IPS-18c (cell line): Measurements from ENCODE around the gene ZNF234.
"Not testable (repeated sequence)": the region's sequence is repeated elsewhere in the genome, so short reads cannot be mapped to it uniquely, and the experiment has no call there.

Source experiments
- H3K4me3 ChIP-seq: 2 replicates; pipeline ENCODE4 v1.7.0; 2013; ENCODE audit warnings: low read depth, mild to moderate bottlenecking, low read length, moderate library complexity; ENCODE audit not compliant: insufficient read depth
- H3K9me3 ChIP-seq: one replicate; pipeline ENCODE4 v1.6.1; 2013; ENCODE audit warnings: mild to moderate bottlenecking, low read length, moderate library complexity; ENCODE audit not compliant: control insufficient read depth, insufficient read depth

ZNF234 gene

GRCh38 chr19:44164673-44165512 lies 23.5 kb downstream of the ZNF234 start, which contains the start of gene ZNF226:
ZNF226 (plus strand) TSS chr19:44165100; CDS start chr19:44170081, 4,981 bp downstream.
- peak within 1 kb of the TSS; percentile 64 for H3K4me3 ChIP-seq
- no peaks in the 10 kb centered on the region for H3K9me3 ChIP-seq

GRCh38 chr19:44170660-44171059 lies 29.3 kb downstream of the ZNF234 start:
- H3K9me3 ChIP-seq, H3K4me3 ChIP-seq: not testable (repeated sequence)

- H3K4me3 ChIP-seq, result no peak overlapping the region
- peaks cover 2% of the 10 kb centered on the region for H3K9me3 ChIP-seq
Observed at GRCh38 chr19:44176590-44176989, 35.2 kb downstream of the ZNF234 start.

DNA sequence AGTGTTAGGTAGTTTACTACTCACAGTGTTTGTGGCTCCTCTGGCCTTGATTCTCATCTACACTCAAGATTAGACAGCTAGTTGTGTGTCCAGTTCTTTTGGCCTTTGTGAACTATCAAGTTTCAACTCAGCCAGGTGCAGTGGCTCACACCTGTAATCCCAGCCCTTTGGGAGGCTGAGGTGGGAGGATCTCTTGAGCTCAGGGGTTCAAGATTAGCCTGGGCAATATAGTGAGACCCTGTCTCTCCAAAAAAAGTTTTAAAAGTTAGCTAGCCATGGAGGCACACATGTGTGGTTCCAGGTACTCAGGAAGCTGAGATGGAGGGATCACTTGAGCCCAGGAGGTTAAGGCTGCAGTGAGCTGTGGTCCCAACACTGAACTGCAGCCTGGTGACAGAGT lies 39.6 kb downstream of the ZNF234 start:
- Histone ChIP-seq H3K9me3 (peaks cover 4% of the 10 kb centered on the region), H3K4me3 (no peak overlapping the region)

GRCh38 chr19:44182145-44182544 lies 40.8 kb downstream of the ZNF234 start:
- Histone ChIP-seq H3K4me3 (no peak overlapping the region), H3K9me3 (peaks cover 4% of the 10 kb centered on the region)

GRCh38 chr19:44190020-44190419 lies 48.7 kb downstream of the ZNF234 start:
- H3K4me3 ChIP-seq, result no peak overlapping the region
- peaks cover 2% of the 10 kb centered on the region for H3K9me3 ChIP-seq

- Histone ChIP-seq H3K4me3 (no peak overlapping the region), H3K9me3 (peaks cover 2% of the 10 kb centered on the region)
Observed at GRCh38 chr19:44192127-44192526, 50.8 kb downstream of the ZNF234 start.

DNA sequence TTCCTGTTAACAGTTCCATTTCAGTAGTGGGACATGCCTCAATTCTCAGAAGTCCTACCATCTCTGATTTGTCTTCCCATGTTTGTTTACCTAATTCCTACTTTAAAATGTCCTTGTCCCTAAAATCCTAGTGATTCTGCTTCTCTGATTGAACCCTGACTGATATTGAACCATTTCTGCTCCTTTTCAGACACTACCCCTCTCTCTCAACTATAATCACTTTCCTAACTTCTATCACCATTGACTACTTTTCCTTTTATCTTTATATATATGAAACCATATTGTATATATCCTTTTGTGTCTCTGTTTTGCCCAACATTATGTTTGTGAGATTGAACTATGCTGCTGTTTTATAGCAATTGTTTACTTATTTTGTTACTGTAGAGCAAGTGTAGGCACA lies 55.4 kb downstream of the ZNF234 start:
- peaks cover 2% of the 10 kb centered on the region for H3K9me3 ChIP-seq
- H3K4me3 ChIP-seq, result no peak overlapping the region

- no peak overlapping the region for H3K4me3 ChIP-seq
- no peaks in the 10 kb centered on the region for H3K9me3 ChIP-seq
Observed at GRCh38 chr19:44202470-44202869, 61.1 kb downstream of the ZNF234 start.

DNA sequence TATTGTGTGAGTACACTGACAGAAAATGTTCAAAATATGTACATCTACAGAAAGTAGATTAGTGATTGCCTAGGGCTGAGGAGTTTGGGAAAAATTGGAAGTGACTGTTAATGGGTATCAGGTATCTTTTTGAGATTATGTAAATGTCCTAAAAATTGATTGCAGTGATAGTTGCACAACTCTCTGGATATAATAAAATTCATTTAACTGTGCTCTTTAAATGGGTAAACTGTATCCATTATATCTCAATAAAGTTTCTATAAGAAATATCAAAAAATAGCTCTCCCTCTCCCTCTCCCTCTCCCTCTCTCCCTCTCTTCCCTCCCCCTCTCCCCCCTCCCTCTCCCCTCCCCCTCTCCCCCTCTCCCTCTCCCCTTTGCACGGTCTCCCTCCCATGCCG lies 61.6 kb downstream of the ZNF234 start:
- no peaks in the 10 kb centered on the region for H3K9me3 ChIP-seq

GRCh38 chr19:44203877-44204276 lies 62.5 kb downstream of the ZNF234 start:
- H3K9me3 ChIP-seq, H3K4me3 ChIP-seq: not testable (repeated sequence)

More for the DNA sequence above, 61.6 kb downstream of the ZNF234 start:
- H3K4me3 ChIP-seq, result no peak overlapping the region

GRCh38 chr19:44204772-44205171 lies 63.4 kb downstream of the ZNF234 start:
- H3K4me3 ChIP-seq, result no peak overlapping the region
- no peaks in the 10 kb centered on the region for H3K9me3 ChIP-seq

- H3K4me3 ChIP-seq, result peak overlapping the region; percentile 59
- no peaks in the 10 kb centered on the region for H3K9me3 ChIP-seq
Observed at GRCh38 chr19:44207126-44207803, 65.9 kb downstream of the ZNF234 start.
